Neural progenitor cell (in vitro differentiated cells): Measurements from ENCODE around the gene C17orf100. TPM values are rescaled to one million over a fixed set of nuclear protein-coding genes. Genes with fewer than 3 reads are reported as not detected.
"Not testable (repeated sequence)": the region's sequence is repeated elsewhere in the genome, so short reads cannot be mapped to it uniquely, and the experiment has no call there.

Experiments
- DNase-seq: peaks from one replicate; pipeline ENCODE4 v3.0.0-alpha.2; 2016; ENCODE audit warnings: low spot score
- H2AFZ ChIP-seq: fragments of 200-600 bp; sonication (generic); replicated peaks from 2 replicates; pipeline ENCODE4 v1.6.1; 2016; ENCODE audit warnings: antibody characterized with exemption
- H3F3A ChIP-seq: fragments of 200-600 bp; sonication (generic); 2 replicates; pipeline ENCODE4 v1.6.1; 2016; ENCODE audit warnings: antibody characterized with exemption, low read depth
- H3K27ac ChIP-seq: fragments of 200-600 bp; sonication (generic); 2 replicates; pipeline ENCODE4 v1.5.1; 2016; ENCODE audit warnings: mild to moderate bottlenecking
- H3K27me3 ChIP-seq: fragments of 200-600 bp; sonication (generic); 2 replicates; pipeline ENCODE4 v1.6.1; 2016; ENCODE audit warnings: mild to moderate bottlenecking, moderate library complexity
- H3K36me3 ChIP-seq: fragments of 200-600 bp; sonication (generic); 2 replicates; pipeline ENCODE4 v1.5.1; 2016
- H3K4me1 ChIP-seq: fragments of 200-600 bp; sonication (generic); 2 replicates; pipeline ENCODE4 v1.6.1; 2016; ENCODE audit warnings: mixed run types
- H3K4me2 ChIP-seq: fragments of 200-600 bp; sonication (generic); 2 replicates; pipeline ENCODE4 v1.6.1; 2016
- H3K4me3 ChIP-seq: fragments of 200-600 bp; sonication (generic); 2 replicates; pipeline ENCODE4 v1.5.1; 2016
- H3K79me2 ChIP-seq: fragments of 200-600 bp; sonication (generic); 2 replicates; pipeline ENCODE4 v1.6.1; 2016; ENCODE audit warnings: low read depth
- H3K9ac ChIP-seq: fragments of 200-600 bp; sonication (generic); 2 replicates; pipeline ENCODE4 v1.6.1; 2016
- H3K9me3 ChIP-seq: fragments of 200-600 bp; sonication (generic); 2 replicates; pipeline ENCODE4 v1.5.1; 2016; ENCODE audit warnings: low read depth
- H4K20me1 ChIP-seq: fragments of 200-600 bp; sonication (generic); 2 replicates; pipeline ENCODE4 v1.6.1; 2016; ENCODE audit warnings: low read depth
- H3K27ac Mint-ChIP-seq: 3 replicates; pipeline ENCODE4 v1.8.0; 2021; ENCODE audit warnings: mixed read lengths
- H3K27me3 Mint-ChIP-seq: 2 replicates; pipeline ENCODE4 v1.8.0; 2022; ENCODE audit warnings: low read depth, mild to moderate bottlenecking, inconsistent platforms, moderate library complexity, mixed read lengths; ENCODE audit not compliant: insufficient read depth
- H3K36me3 Mint-ChIP-seq: 3 replicates; pipeline ENCODE4 v1.8.0; 2021; ENCODE audit warnings: mixed read lengths
- H3K4me1 Mint-ChIP-seq: 3 replicates; pipeline ENCODE4 v1.8.0; 2021; ENCODE audit warnings: mixed read lengths
- H3K4me3 Mint-ChIP-seq: 3 replicates; pipeline ENCODE4 v1.8.0; 2021; ENCODE audit warnings: mild to moderate bottlenecking, moderate library complexity, mixed read lengths
- H3K9me3 Mint-ChIP-seq: 3 replicates; pipeline ENCODE4 v1.8.0; 2020; ENCODE audit warnings: mixed read lengths
- CTCF ChIP-seq: fragments of 200-600 bp; sonication (generic); IDR thresholded peaks from 2 replicates; pipeline ENCODE4 v1.5.1; 2017; ENCODE audit warnings: antibody characterized with exemption, mild to moderate bottlenecking
- EZH2 ChIP-seq: fragments of 200-600 bp; sonication (generic); IDR thresholded peaks from 2 replicates; pipeline ENCODE4 v1.6.1; 2017; ENCODE audit warnings: antibody characterized with exemption, mild to moderate bottlenecking, moderate library complexity
- EZH2phosphoT487 ChIP-seq: fragments of 200-600 bp; sonication (generic); IDR thresholded peaks from 2 replicates; pipeline ENCODE4 v1.6.1; 2017; ENCODE audit warnings: antibody characterized with exemption
- total RNA-seq: library from RNA; depleted of rRNA; stranded (reverse); fragments of >200 nt; gene quantifications from 2 replicates; pipeline ENCODE4 v1.2.3, GENCODE V29; 2015; ENCODE audit warnings: low replicate concordance

Gene C17orf100
- total RNA-seq, 1 donor from 2014 or later = 3.8 TPM

- Mint-ChIP-seq H3K36me3 (no peaks in the 10 kb centered on the region), H3K27me3 (peaks cover 11% of the 10 kb centered on the region), H3K27ac (no peak overlapping the region), H3K4me3 (no peak overlapping the region), H3K9me3 (no peaks in the 10 kb centered on the region), H3K4me1 (peaks cover 3% of the 10 kb centered on the region)
- H3K4me2 ChIP-seq = no peak overlapping the region
- H3K36me3 ChIP-seq = no peaks in the 10 kb centered on the region
- H3K79me2 ChIP-seq = no peaks in the 10 kb centered on the region
- no peak overlapping the region for H3K27ac ChIP-seq
- no peaks in the 10 kb centered on the region for H3K9me3 ChIP-seq
- TF ChIP-seq CTCF = no peak
- no peak for TF ChIP-seq EZH2
- no peak for TF ChIP-seq EZH2phosphoT487
- H3K9ac ChIP-seq = no peak overlapping the region
- peaks cover 5% of the 10 kb centered on the region for H3K27me3 ChIP-seq
- no peaks in the 10 kb centered on the region for H3F3A ChIP-seq
- no peaks in the 10 kb centered on the region for H4K20me1 ChIP-seq
- no peak overlapping the region for H2AFZ ChIP-seq
- no peak for DNase-seq
- H3K4me1 ChIP-seq = no peaks in the 10 kb centered on the region
- H3K4me3 ChIP-seq = no peak overlapping the region
Measured at GRCh38 chr17:6688944-6689343, 37.4 kb downstream of the C17orf100 start.

GRCh38 chr17:6690641-6691040, 39.1 kb downstream of the C17orf100 start:
- Mint-ChIP-seq H3K9me3 (no peaks in the 10 kb centered on the region), H3K27me3 (peaks cover 11% of the 10 kb centered on the region)

DNA sequence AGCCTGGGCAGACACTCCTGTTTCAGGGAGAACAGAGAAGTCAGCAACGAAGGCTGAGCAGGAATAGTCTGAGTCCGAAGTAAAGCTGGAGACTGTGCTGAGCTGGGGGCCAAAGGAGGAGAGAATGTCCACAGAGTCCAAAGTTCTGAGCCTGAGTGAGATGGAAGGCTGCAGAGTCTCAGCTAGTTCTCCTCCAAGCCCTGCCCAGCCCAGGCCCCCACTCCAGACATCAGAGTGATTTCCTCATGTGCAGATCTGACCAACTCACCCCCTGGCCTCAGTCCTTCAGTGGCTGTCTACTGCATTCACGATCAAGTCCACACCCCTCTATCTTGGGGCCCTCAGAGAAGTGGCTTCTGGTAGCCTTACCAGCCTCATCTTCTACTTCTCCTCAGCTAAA, 40.0 kb downstream of the C17orf100 start:
- H3K36me3 ChIP-seq = no peaks in the 10 kb centered on the region
- H4K20me1 ChIP-seq = no peaks in the 10 kb centered on the region
- TF ChIP-seq CTCF (no peak), EZH2 (no peak), EZH2phosphoT487 (no peak)
- H3K4me2 ChIP-seq = no peak overlapping the region
- H3K36me3 Mint-ChIP-seq = no peaks in the 10 kb centered on the region
- no peaks in the 10 kb centered on the region for H3K4me1 ChIP-seq
- H3K27ac ChIP-seq = no peak overlapping the region
- peaks cover 11% of the 10 kb centered on the region for H3K27me3 Mint-ChIP-seq
- no peak overlapping the region for H2AFZ ChIP-seq
- no peak overlapping the region for H3K4me3 Mint-ChIP-seq
- H3K9me3 Mint-ChIP-seq = no peaks in the 10 kb centered on the region
- H3K79me2 ChIP-seq = no peaks in the 10 kb centered on the region
- H3K4me1 Mint-ChIP-seq = no peaks in the 10 kb centered on the region
- H3K27me3 ChIP-seq = peaks cover 5% of the 10 kb centered on the region
- H3K9me3 ChIP-seq = no peaks in the 10 kb centered on the region
- no peak for DNase-seq
- H3K27ac Mint-ChIP-seq = no peak overlapping the region
- H3K4me3 ChIP-seq = no peak overlapping the region
- H3F3A ChIP-seq = no peaks in the 10 kb centered on the region
- H3K9ac ChIP-seq = no peak overlapping the region

More at GRCh38 chr17:6690641-6691040, 39.1 kb downstream of the C17orf100 start:
- no peak overlapping the region for H3K9ac ChIP-seq
- H3K27ac ChIP-seq = no peak overlapping the region
- no peaks in the 10 kb centered on the region for H3K79me2 ChIP-seq
- no peak for TF ChIP-seq EZH2
- TF ChIP-seq EZH2phosphoT487 = no peak
- no peak for TF ChIP-seq CTCF
- H2AFZ ChIP-seq = no peak overlapping the region
- no peaks in the 10 kb centered on the region for H3K4me1 Mint-ChIP-seq
- H3K27ac Mint-ChIP-seq = no peak overlapping the region
- peaks cover 5% of the 10 kb centered on the region for H3K27me3 ChIP-seq
- H3K36me3 ChIP-seq = no peaks in the 10 kb centered on the region
- H3K4me3 ChIP-seq = no peak overlapping the region
- no peaks in the 10 kb centered on the region for H3K4me1 ChIP-seq
- no peaks in the 10 kb centered on the region for H3K9me3 ChIP-seq
- no peaks in the 10 kb centered on the region for H3K36me3 Mint-ChIP-seq
- no peak overlapping the region for H3K4me3 Mint-ChIP-seq
- no peak overlapping the region for H3K4me2 ChIP-seq
- no peak for DNase-seq
- H3F3A ChIP-seq = no peaks in the 10 kb centered on the region
- H4K20me1 ChIP-seq = no peaks in the 10 kb centered on the region

DNA sequence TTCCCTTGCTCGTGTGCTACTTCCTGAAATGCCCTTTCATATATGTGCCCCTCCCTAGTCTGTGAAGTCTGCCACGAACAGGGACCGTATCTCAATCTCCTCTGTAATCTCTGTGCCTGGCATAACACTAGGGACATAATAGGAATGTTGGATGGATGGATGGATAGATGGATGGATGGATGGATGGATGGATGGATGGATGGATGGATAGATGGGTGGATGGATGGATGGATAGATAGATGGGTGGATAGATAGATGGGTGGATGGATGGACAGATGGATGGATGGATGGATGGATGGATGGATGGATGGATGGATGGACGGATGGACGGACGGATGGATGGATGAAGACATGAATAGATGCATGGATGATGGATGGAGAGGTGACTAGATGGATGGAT, 40.4 kb downstream of the C17orf100 start:
- H3K9ac ChIP-seq, H3K79me2 ChIP-seq, H3K4me3 ChIP-seq, H3K27ac Mint-ChIP-seq, H3K27me3 ChIP-seq, H4K20me1 ChIP-seq, H3K4me1 ChIP-seq, H3F3A ChIP-seq, H3K36me3 Mint-ChIP-seq, H3K4me1 Mint-ChIP-seq, H3K4me3 Mint-ChIP-seq, H3K9me3 Mint-ChIP-seq, H3K9me3 ChIP-seq, H3K27ac ChIP-seq, DNase-seq, H3K36me3 ChIP-seq, H2AFZ ChIP-seq, H3K4me2 ChIP-seq: not testable (repeated sequence)
- peaks cover 12% of the 10 kb centered on the region for H3K27me3 Mint-ChIP-seq
